Mesenteric fat pad (tissue), 1 donor: ENCODE measurements around the gene ZDHHC5. TPM values are rescaled to one million over a fixed set of nuclear protein-coding genes. Genes with fewer than 3 reads are reported as not detected.
A peak's percentile ranks its signal among the peaks of the same experiment; 100 is the strongest.
"Not testable (repeated sequence)": the region's sequence is repeated elsewhere in the genome, so short reads cannot be mapped to it uniquely, and the experiment has no call there.

ENCODE experiments used
- DNase-seq: peaks from one replicate; pipeline ENCODE4 v3.0.0-alpha.2; 2020; ENCODE audit warnings: low spot score
- total RNA-seq: library from RNA; stranded (reverse); fragmentation: NEBNext Ultra II Directional; extraction: Animal tissue kit (Norgen Biotek cat#: 25700); gene quantifications from one replicate; pipeline ENCODE4 v1.2.1, GENCODE V29; 2021
- donor health status: DM: yes; HTN: yes; CAD: no.

Gene ZDHHC5
- total RNA-seq, 1 donor from 2014 or later, result 65.4 TPM

DNA sequence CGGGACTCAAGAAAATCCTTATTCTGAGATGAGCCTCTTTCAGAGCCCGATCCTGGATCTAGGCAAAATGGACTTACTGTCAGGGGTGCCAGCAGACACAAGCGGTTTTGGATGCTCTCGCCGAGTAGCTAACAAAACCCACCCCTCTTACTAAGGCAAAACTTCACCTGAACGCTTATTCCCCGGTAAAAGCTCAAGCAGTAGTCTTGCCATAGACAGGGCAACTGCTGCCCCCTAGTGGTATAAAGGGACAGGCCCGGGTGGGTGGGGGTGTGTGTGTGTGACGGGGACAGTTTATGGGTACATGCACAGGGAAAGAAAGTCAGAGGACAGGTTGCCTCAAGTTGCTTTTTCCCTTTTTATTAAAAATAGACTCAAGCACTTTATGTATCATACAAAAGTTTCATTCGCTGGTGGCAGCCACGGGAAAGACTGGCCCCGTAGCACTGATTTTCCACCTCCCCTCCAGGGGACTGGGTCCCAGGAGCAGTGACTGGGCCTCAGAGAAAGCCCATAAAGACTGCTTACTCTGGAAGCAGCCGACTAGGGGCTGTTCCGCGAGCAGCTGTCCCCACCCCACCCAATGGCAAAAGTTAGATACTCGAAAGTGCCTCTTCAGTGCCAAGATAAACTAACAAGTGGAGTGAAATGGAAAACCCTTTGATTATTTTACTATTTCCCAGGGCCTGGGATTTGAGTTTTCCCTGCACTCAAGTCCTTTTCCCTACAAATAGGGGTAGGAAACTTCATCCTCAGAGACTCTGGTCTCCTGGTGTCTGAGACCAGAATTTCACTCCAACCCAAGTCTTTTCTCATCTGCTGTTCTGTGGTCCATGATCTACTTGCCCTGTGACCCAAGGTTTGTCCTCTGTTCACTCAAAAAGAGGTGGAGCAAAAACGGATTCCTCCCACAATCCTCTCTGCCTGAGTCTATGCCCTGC lies 22.9 kb upstream of the ZDHHC5 start:
- no peak for DNase-seq

DNA sequence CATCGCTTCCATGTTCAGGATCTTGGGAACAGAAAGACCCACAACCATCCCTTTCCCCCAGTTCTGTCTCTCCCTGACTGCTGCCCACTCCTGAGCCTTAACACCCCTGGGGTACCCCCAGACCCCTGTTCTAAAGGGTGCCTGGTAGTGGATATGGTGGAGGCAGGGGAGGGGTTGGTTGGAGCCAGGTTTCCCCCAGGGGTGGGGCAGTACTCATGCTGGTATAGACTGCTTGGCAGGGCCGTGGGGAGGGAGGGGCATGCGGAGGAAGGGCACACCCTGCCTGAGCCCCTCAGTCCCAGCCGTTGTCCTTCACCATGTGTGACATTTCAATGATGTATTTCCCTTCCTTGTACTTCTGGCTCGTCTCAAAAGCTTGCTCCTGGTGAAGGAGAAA lies 22.2 kb upstream of the ZDHHC5 start:
- DNase-seq, result no peak

- no peak for DNase-seq
Observed at GRCh38 chr11:57646194-57646798, 21.6 kb upstream of the ZDHHC5 start.

GRCh38 chr11:57646799-57647303 lies 21.1 kb upstream of the ZDHHC5 start:
- no peak for DNase-seq

DNA sequence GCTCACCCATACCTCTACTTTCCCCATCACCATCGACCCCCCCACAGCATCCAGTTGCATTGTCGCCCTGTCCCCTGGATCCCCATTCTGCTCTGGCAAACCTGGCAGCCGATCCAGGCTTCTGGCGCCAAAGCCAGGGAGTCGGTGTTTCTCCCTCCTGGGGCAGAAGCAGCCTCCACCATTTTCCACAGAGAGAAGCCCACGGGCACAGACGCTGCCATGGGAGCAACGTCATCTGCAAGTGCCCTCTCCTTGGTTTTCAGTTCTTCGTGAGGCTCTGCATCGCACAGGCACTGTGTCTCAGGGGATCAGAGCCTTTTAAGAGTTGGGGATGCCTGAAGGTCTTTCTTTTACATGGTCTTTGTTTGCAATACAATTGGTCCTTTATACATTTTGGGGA lies 20.5 kb upstream of the ZDHHC5 start:
- no peak for DNase-seq

GRCh38 chr11:57647960-57648800 lies 19.7 kb upstream of the ZDHHC5 start:
- DNase-seq, result no peak

GRCh38 chr11:57648801-57649735 lies 18.8 kb upstream of the ZDHHC5 start:
- DNase-seq, result no peak

DNA sequence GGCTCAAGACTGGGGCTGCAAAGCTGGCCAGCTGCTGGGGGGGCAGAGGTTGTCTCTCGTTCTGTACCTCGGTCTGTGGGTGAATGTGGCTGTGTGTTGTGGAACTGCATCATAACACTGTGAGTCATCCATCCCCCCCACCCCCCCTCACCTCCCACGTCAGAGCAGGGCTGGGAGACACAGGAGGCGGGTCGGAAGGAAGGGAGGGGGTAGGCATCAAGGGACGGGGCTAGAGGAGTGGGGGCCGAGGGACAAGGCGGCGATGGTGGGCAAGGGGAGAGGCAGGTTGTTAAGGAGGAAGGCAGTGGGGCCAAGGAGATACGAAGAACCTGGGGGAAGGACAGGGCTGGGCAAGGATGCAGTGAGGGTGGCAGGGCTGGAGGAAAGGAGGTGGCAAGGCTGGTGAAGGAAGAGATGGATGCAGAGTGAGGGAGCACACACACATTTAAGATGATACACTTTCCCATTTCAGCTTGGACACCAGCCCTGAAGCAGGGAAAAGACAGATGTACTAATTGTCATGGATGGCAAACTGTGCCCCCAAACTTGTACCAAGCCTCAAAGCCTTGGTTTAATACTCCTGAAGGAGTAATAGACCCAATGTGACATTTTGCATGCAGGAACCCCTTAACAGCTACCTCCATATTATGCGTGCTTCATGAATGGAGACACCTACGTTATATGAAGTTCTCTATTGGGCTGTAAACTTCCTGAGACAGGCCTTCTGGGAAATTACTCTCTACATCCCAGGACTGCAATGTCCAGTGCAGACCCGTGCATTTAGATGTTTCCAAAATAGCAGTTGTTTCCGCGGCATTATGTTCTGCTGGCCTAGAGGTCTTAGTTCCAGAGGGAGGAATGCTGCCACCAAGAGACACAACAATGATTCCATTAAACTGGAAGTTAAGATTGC lies 17.8 kb upstream of the ZDHHC5 start, which contains the start of gene YPEL4:
YPEL4 (minus strand) TSS at position 87 of the 913 bp plus-strand sequence. CDS start 2,805 bp downstream, outside the sequence.
- DNase-seq, result no peak

GRCh38 chr11:57650739-57651090 lies 17.2 kb upstream of the ZDHHC5 start:
- DNase-seq, result no peak

GRCh38 chr11:57651408-57651807 lies 16.5 kb upstream of the ZDHHC5 start:
- no peak for DNase-seq

DNA sequence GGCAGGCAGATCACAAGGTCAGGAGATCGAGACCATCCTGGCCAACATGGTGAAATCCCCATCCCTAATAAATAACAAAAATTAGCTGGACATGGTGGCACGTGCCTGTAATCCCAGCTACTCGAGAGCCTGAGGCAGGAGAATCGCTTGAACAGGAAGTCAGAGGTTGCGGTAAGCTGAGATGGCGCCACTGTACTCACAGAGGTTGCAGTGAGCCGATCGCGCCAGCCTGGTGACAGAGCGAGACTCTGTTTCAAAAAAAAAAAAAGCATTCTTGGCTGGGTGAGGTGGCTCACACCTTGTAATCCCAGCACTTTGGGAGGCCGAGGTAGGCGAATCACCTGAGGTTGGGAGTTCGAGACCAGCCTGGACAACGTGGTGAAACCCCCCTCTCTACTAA lies 15.7 kb upstream of the ZDHHC5 start:
- not testable (repeated sequence) for DNase-seq

- DNase-seq, result no peak
Observed at GRCh38 chr11:57652662-57653061, 15.3 kb upstream of the ZDHHC5 start.

- no peak for DNase-seq
Observed at GRCh38 chr11:57653163-57653562, 14.8 kb upstream of the ZDHHC5 start.

- no peak for DNase-seq
Observed at GRCh38 chr11:57656885-57657193, 11.1 kb upstream of the ZDHHC5 start.

GRCh38 chr11:57657194-57658022 lies 10.5 kb upstream of the ZDHHC5 start, which contains the start of gene CLP1:
Gene CLP1, plus strand, starts transcription at chr11:57657762. Its CDS starts 1,715 bp downstream, at chr11:57659477.
- DNase-seq, result peak; percentile 99

DNA sequence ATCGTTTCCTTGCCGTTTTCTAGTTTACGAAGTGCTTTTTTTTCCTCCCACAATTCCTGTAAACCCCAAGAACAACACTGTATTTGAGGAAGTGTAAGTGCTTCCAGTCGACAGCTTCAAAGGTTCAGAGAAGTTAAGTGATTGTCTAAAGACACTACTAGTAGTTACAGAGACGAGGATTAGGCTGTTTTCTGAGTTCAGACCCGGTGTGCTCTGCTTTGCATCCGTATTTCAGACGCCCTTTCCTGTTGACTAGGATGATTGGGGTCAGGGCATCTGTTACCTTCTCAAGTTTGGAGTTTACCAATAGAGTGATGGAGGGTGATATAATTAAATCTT lies 9.9 kb upstream of the ZDHHC5 start:
- no peak for DNase-seq

DNA sequence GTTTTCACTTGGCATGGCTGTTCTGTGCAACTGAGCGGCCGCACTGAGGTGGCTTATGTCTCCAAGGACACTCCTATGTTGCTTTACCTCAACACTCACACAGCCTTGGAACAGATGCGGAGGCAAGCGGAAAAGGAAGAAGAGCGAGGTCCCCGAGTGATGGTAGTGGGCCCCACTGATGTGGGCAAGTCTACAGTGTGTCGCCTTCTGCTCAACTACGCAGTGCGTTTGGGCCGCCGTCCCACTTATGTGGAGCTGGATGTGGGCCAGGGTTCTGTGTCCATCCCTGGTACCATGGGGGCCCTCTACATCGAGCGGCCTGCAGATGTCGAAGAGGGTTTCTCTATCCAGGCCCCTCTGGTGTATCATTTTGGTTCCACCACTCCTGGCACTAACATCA lies 8.2 kb upstream of the ZDHHC5 start:
- DNase-seq, result no peak

DNA sequence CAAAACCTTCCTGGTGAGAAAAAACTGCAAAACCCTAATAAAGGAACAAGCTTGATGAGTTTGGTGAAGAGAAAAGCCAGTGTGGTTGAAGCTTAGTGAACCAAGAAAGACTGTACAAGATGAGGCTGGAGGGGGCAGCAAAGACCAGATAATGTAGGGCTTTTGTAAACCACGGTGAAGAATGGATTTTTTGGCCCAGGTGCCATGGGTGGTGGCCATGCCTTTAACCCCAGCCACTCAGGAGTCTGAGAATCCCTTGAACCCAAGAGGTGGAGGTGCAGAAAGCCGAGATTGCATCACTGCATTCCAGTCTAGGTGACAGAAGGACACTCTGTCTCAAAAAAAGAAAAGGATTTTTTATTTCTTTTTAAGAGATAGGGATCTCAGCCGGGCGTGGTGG lies 5.0 kb upstream of the ZDHHC5 start:
- no peak for DNase-seq

DNA sequence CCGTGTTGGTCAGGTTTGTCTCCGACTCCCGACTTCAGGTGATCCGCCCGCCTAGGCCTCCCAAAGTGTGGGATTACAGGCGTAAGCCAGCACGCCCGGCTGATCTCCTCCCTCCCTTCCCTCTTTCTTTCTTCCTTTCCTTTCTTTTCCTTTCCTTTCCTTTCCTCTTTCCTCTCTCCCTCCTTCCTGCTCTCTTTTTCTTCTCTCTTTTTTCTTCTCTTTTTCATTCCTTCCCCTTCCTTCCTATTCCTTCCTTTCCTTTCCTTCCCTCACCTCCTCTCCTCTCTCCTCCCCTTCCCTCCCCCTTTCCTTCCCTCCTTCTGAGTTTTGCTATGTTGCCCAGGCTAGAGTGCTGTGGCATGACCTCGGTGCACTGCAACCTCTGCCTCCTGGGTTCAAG lies 3.9 kb upstream of the ZDHHC5 start:
- no peak for DNase-seq
